HFF-Myc (cell line): Measurements from ENCODE around the gene KIF13A.

Source experiments
- DNase-seq: peaks from one replicate; pipeline ENCODE4 v3.0.0-alpha.2; 2011; ENCODE audit warnings: low read depth; ENCODE audit errors: extremely low read depth
- H3K4me3 ChIP-seq: replicated peaks from 2 replicates; pipeline ENCODE4 v1.5.1; 2011; ENCODE audit warnings: low read depth, mild to moderate bottlenecking, control low read depth, low read length
- TF ChIP-seq, protein P1 (sequence below): IDR thresholded peaks from 2 replicates; pipeline ENCODE4 v1.5.1; 2012; ENCODE audit warnings: mild to moderate bottlenecking, low read depth, low read length, control low read depth; ENCODE audit errors: missing control alignments

Gene KIF13A

DNA sequence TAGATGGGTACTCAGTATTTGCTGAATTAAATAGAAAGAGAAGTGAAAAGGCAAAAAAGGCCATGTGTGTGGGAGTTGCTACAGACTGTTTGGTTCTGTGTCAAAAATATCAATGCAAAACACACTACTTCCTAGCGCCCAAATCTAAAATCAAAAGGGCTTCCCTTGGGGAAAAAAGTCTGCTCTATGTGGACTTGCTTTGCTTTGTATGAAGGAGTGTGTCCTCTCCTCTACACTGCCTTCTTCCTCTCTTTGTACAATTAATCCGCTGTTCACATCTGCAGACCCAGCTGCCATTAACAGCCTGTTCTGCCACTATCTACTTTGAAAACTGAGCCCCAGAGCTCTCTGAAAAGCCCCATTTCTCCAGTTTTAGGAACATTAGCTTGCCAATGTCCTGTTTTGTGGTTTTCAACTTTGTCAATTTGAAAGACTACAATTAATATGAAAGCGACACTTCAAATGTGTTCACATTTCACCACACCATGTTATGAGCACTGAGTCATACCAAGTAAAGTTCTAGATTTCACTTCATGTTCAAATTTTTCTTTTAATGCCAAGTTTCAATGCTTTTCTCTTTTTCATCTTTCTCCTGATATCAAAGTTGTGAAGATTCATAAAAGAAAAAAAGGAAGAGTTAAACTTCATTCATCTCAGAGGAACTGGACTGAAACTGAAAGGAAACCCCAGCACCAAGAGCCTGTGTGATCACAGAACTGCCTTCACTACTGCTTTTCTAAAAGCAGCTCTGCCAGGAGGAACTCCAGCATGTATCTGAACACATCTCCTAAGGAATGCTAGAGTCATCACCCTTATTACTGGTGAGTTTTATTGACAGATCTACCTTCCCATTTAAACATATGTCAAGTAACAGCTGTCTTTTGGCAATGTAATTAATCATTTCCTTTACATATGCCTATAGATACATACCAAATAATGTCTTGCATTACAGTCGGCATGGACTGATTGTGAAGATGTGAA lies 102.6 kb downstream of the KIF13A start:
- H3K4me3 ChIP-seq, result no peak overlapping the region
- TF ChIP-seq, protein P1, sequence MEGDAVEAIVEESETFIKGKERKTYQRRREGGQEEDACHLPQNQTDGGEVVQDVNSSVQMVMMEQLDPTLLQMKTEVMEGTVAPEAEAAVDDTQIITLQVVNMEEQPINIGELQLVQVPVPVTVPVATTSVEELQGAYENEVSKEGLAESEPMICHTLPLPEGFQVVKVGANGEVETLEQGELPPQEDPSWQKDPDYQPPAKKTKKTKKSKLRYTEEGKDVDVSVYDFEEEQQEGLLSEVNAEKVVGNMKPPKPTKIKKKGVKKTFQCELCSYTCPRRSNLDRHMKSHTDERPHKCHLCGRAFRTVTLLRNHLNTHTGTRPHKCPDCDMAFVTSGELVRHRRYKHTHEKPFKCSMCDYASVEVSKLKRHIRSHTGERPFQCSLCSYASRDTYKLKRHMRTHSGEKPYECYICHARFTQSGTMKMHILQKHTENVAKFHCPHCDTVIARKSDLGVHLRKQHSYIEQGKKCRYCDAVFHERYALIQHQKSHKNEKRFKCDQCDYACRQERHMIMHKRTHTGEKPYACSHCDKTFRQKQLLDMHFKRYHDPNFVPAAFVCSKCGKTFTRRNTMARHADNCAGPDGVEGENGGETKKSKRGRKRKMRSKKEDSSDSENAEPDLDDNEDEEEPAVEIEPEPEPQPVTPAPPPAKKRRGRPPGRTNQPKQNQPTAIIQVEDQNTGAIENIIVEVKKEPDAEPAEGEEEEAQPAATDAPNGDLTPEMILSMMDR, result no peak
- DNase-seq, result no peak

DNA sequence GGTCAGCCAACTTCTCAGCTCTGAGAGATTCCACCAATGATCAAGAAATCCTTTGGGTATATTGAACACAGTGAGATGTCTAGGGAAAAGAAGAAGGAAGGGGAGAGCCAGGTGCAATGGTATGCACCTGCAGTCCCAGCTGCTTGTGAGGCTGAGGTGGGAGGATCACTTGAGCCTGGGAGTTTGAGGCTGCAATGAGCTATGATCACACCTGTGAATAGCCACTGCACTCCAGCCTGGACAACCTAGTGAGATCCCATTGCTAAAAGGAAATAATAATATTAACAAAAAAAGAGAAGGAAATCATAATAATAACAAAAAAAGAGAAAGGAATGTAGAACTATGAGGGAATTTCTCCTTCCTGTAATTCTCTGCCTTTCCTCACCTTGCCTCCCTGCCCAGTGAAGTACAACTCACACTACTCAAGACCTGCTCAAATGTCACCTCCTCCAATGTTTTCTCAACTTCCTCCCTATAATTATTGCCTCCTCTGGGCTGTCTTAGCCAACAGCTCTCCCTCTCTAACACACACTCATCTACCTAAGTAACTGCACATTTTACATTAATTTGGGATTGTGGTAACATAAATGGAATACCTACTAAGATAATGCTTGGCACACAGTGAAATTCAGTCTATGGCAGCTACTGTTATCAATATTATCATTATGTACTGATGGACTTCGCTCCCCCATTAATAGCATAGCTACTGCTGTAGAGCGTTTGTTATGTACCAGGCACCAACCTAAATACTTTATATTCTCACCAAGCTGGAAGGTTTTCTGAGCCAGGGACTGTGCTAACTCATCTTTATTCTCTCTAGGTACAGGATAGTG lies 103.6 kb downstream of the KIF13A start:
- no peak overlapping the region for H3K4me3 ChIP-seq
- TF ChIP-seq, protein P1, result no peak
- no peak for DNase-seq

DNA sequence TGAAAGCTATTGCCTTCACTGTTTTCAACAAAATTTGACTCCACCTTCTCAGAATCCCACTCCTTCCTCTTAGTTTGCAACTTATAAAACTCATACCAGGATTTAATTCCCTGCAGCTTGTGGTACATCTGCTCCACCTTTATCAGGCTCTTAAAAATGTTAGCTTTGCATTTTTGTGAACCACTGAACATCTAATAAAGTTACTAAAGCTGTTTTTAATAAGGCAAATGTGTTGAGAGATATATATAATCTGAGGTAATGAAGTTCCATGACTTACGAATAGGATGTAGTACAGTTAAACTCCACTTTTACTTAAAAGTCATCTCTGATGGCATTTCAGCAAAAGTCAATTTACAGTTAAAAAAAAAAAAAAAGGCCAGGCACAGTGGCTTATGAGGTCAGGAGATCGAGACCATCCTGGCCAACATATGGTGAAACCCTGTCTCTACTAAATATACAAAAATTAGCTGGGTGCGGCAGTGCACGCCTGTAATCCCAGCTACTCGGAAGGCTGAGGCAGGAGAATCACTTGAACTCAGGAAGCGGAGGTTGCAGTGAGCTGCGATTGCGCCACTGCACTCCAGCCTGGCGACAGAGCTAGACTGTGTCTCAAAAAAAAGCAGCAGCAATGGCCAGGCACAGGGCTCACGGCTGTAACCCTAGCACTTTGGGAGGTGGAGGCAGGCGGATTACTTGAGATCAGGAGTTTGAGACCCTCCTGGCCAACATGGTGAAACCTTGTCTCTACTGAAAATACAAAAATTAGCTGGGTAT lies 106.2 kb downstream of the KIF13A start:
- peak; percentile 71 for DNase-seq
- no peak overlapping the region for H3K4me3 ChIP-seq
- TF ChIP-seq, protein P1, result no peak

DNA sequence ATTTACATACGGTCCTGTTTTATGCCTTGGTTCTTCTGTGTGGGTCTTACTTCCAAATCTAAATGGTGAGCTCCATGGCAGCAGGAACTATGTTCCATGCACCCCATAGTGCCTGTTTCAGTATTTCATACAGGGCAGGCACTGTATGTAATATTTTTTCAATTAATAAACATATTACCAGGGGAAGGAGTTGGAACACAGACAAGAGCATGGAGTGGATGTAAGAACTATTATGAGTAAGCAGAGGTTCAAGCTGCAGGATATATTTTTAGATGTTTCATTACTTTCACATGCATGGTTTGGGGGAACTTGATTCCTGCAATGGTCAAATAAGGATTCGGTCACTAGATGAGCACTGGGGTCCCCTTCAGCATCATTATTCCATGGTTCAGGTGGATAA lies 108.3 kb downstream of the KIF13A start:
- TF ChIP-seq, protein P1, result no peak
- H3K4me3 ChIP-seq, result no peak overlapping the region
- DNase-seq, result no peak

DNA sequence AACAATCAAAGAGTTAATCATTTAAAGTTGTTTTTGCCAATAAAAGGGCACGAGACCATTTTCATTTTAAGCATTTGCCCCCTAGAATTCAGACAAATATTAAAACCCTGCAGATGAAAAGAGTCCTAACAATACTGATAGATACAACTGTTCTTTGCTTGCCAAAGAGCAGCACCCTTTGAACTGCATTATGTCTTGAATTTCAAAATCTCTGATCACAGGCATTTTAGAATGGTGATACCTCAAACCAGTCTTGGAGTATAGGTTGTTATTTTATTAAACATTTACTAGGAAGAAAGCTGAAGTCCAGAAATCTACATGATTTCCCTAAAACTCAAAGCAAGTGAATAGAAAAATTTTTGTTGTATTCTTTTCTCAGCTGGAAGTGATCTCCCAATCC lies 108.7 kb downstream of the KIF13A start:
- TF ChIP-seq, protein P1, result no peak
- DNase-seq, result no peak
- H3K4me3 ChIP-seq, result no peak overlapping the region

DNA sequence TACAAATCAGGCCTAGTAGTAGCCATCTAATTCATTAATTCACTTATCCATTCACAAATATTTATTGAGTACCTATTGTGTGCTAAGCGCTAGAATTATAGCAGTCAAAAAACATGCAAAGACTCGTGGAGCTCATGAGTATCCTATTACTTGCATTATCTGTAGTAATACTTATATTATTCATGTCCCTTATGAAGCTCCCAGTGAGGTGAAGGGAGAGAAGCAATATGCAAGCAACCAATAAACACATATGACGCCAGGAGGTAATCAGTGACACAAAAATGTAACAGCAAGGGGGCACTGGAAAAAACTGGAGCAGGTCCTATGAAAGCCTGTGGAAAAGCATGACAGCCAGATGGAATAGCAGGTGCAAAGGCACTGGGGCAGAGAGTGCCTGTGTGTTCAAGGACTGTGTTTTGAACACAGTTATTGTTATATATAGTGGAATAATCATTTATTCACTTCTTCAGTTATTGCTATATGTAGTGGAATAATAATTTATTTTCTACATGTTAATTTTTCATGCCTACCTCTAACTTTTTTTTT lies 109.5 kb downstream of the KIF13A start:
- TF ChIP-seq, protein P1, result no peak
- H3K4me3 ChIP-seq, result no peak overlapping the region
- no peak for DNase-seq
